ENCODE measurements around the gene TGDS. TPM values are rescaled to one million over a fixed set of nuclear protein-coding genes. Genes with fewer than 3 reads are reported as not detected.

The TGDS gene
- total RNA-seq, 2 donors from 2014 or later = 9.0 to 11.3 TPM

- no peak for TF ChIP-seq POLR2A (IDR thresholded peaks at IDR 0.05)
- no peak for TF ChIP-seq POLR2AphosphoS5 (IDR thresholded peaks at IDR 0.05)
- TF ChIP-seq CTCF (IDR thresholded peaks at IDR 0.05) = no peak
- H3K4me3 ChIP-seq = no peak overlapping the region
- no peaks in the 10 kb centered on the region for H3K36me3 ChIP-seq
- 89% methylated on average over 10 of the region's 10 CpGs for WGBS
- H3K4me1 ChIP-seq (replicated peaks) = no peaks in the 10 kb centered on the region
- intact Hi-C loops (cut with DNase I) = no loop called here
- H3K9me3 ChIP-seq = no peaks in the 10 kb centered on the region
- DNase-seq (ENCODE audit: low spot score) = no peak
- no peak overlapping the region for H3K27ac ChIP-seq
- no peaks in the 10 kb centered on the region for H3K27me3 ChIP-seq (replicated peaks; ENCODE audit: insufficient read depth)
Observed at GRCh38 chr13:94546061-94546839, 49.7 kb downstream of the TGDS start.

GRCh38 chr13:94544922-94545321, 51.0 kb downstream of the TGDS start:
- Histone ChIP-seq H3K27me3 (replicated peaks; ENCODE audit: insufficient read depth) (no peaks in the 10 kb centered on the region), H3K4me1 (replicated peaks) (no peaks in the 10 kb centered on the region), H3K36me3 (no peaks in the 10 kb centered on the region), H3K4me3 (no peak overlapping the region), H3K27ac (no peak overlapping the region), H3K9me3 (no peaks in the 10 kb centered on the region)
- TF ChIP-seq POLR2A (IDR thresholded peaks at IDR 0.05) (no peak), CTCF (IDR thresholded peaks at IDR 0.05) (no peak), POLR2AphosphoS5 (IDR thresholded peaks at IDR 0.05) (no peak)
- WGBS = 81% methylated on average over 4 of the region's 4 CpGs
- DNase-seq (ENCODE audit: low spot score) = no peak
- intact Hi-C loops (cut with DNase I) = no loop called here

GRCh38 chr13:94542917-94543316, 53.0 kb downstream of the TGDS start:
- Histone ChIP-seq H3K4me3 (no peak overlapping the region), H3K27ac (no peak overlapping the region), H3K36me3 (no peaks in the 10 kb centered on the region), H3K4me1 (replicated peaks) (no peaks in the 10 kb centered on the region), H3K27me3 (replicated peaks; ENCODE audit: insufficient read depth) (no peaks in the 10 kb centered on the region), H3K9me3 (no peaks in the 10 kb centered on the region)
- no peak for DNase-seq (ENCODE audit: low spot score)
- WGBS = 58% methylated on average over 6 of the region's 6 CpGs
- intact Hi-C loops (cut with DNase I) = no loop called here
- TF ChIP-seq POLR2A (IDR thresholded peaks at IDR 0.05) = no peak
- TF ChIP-seq CTCF (IDR thresholded peaks at IDR 0.05) = no peak
- TF ChIP-seq POLR2AphosphoS5 (IDR thresholded peaks at IDR 0.05) = no peak

- H3K9me3 ChIP-seq = no peaks in the 10 kb centered on the region
- H3K4me3 ChIP-seq = no peak overlapping the region
- H3K27me3 ChIP-seq (replicated peaks; ENCODE audit: insufficient read depth) = no peaks in the 10 kb centered on the region
- no peak overlapping the region for H3K27ac ChIP-seq
- intact Hi-C loops (cut with DNase I) = no loop called here
- H3K4me1 ChIP-seq (replicated peaks) = no peaks in the 10 kb centered on the region
- 75% methylated on average over 7 of the region's 7 CpGs for WGBS
- no peaks in the 10 kb centered on the region for H3K36me3 ChIP-seq
- DNase-seq (ENCODE audit: low spot score) = no peak
- TF ChIP-seq CTCF (IDR thresholded peaks at IDR 0.05) (no peak), POLR2A (IDR thresholded peaks at IDR 0.05) (no peak), POLR2AphosphoS5 (IDR thresholded peaks at IDR 0.05) (no peak)
Observed at GRCh38 chr13:94537740-94538630, 58.0 kb downstream of the TGDS start.
